ENCODE measurements around the gene ELAVL1. TPM values are rescaled to one million over a fixed set of nuclear protein-coding genes. Genes with fewer than 3 reads are reported as not detected.
"Not testable (repeated sequence)": the region's sequence is repeated elsewhere in the genome, so short reads cannot be mapped to it uniquely, and the experiment has no call there.

ELAVL1 gene
- total and polyA plus RNA-seq, 10 donors, result 13.5 to 66.7 (median 29.9) TPM

- peak; percentile 99 for DNase-seq
- H3K4me1 ChIP-seq, result peaks cover 38 to 92% (median 67%) of the 10 kb centered on the region in 6 donors
- intact Hi-C loops (cut with DNase I; ENCODE audit: low total_unique reads), result no loop called here
- no peak for TF ChIP-seq POLR2A (IDR thresholded peaks at IDR 0.05)
- TF ChIP-seq POLR2AphosphoS5 (IDR thresholded peaks at IDR 0.05), result peak; percentile 85 to 91 (median 90)
- peak in 1 of 11 experiments; percentile 31 for TF ChIP-seq CTCF (IDR thresholded peaks at IDR 0.05 in 8 of 11, conservative IDR thresholded peaks at IDR 0.05 in 3 of 11)
- WGBS, 5 donors, result 6 to 20% (median 9%) methylated on average over 31 to 62 of the region's 62 CpGs
- H3K27me3 ChIP-seq (replicated peaks in 1 of 7), result peaks cover 0 to 55% (median 45%) of the 10 kb centered on the region in 7 donors
- peak within 1 kb of the TSS; percentile 77 to 94 (median 84) for H3K4me3 ChIP-seq
- H3K9me3 ChIP-seq, result no peaks in the 10 kb centered on the region
- peaks cover 3 to 18% (median 11%) of the 10 kb centered on the region in 6 donors for H3K36me3 ChIP-seq
- peak within 1 kb of the TSS; percentile 85 to 96 (median 94) for H3K27ac ChIP-seq
Observed at GRCh38 chr19:7919610-7920518, 85.6 kb downstream of the ELAVL1 start, which contains the start of gene SNAPC2. Gene SNAPC2 (plus strand): TSS chr19:7920338. CDS start chr19:7920367, 29 bp downstream.

GRCh38 chr19:7918615-7919421 is 86.6 kb downstream of the ELAVL1 start:
- peak overlapping the region in 1 of 8 donors; percentile 70 for H3K4me3 ChIP-seq
- 46 to 57% (median 49%) methylated on average over 34 to 42 of the region's 42 CpGs for WGBS, 5 donors
- peaks cover 0 to 61% (median 52%) of the 10 kb centered on the region in 7 donors for H3K27me3 ChIP-seq (replicated peaks in 1 of 7)
- no peak overlapping the region for H3K27ac ChIP-seq
- peaks cover 3 to 21% (median 11%) of the 10 kb centered on the region in 6 donors for H3K36me3 ChIP-seq
- intact Hi-C loops (cut with DNase I; ENCODE audit: low total_unique reads), result no loop called here
- TF ChIP-seq CTCF (IDR thresholded peaks at IDR 0.05 in 8 of 11, conservative IDR thresholded peaks at IDR 0.05 in 3 of 11) (no peak), POLR2A (IDR thresholded peaks at IDR 0.05) (no peak), POLR2AphosphoS5 (IDR thresholded peaks at IDR 0.05) (no peak)
- peaks cover 36 to 81% (median 63%) of the 10 kb centered on the region in 6 donors for H3K4me1 ChIP-seq
- DNase-seq, result peak; percentile 80
- no peaks in the 10 kb centered on the region for H3K9me3 ChIP-seq

GRCh38 chr19:7918062-7918614 is 87.3 kb downstream of the ELAVL1 start:
- peaks cover 0 to 61% (median 52%) of the 10 kb centered on the region in 7 donors for H3K27me3 ChIP-seq (replicated peaks in 1 of 7)
- peak overlapping the region in 7 of 8 donors; percentile 25 to 70 (median 41) for H3K4me3 ChIP-seq
- DNase-seq; H3K9me3 ChIP-seq; intact Hi-C loops (cut with DNase I; ENCODE audit: low total_unique reads): not testable (repeated sequence)
- peaks cover 36 to 76% (median 63%) of the 10 kb centered on the region in 6 donors for H3K4me1 ChIP-seq
- H3K36me3 ChIP-seq, result peaks cover 3 to 25% (median 12%) of the 10 kb centered on the region in 6 donors
- H3K27ac ChIP-seq, result peak overlapping the region in 1 of 8 donors; percentile 18
- 20 to 29% (median 22%) methylated on average over 28 to 29 of the region's 29 CpGs for WGBS, 5 donors
- TF ChIP-seq CTCF (IDR thresholded peaks at IDR 0.05 in 8 of 11, conservative IDR thresholded peaks at IDR 0.05 in 3 of 11), result peak in 2 of 11 experiments; percentile 7 to 9
